Measurements from ENCODE around the gene MYL10.

- no peak for TF ChIP-seq YY1 (IDR thresholded peaks at IDR 0.05; ENCODE audit: insufficient read depth, insufficient read length)
- TF ChIP-seq ZNF274 (IDR thresholded peaks at IDR 0.05; ENCODE audit: low read depth, low read length), result no peak
These were observed 48.3 kb upstream of the MYL10 start for GRCh38 chr7:101677391-101677790.

Data from NT2/D1 (cell line).